Astrocyte (in vitro differentiated cells and primary cell): ENCODE data around the gene ITPK1.

Source experiments
- CTCF ChIP-seq: IDR thresholded peaks from 2 replicates; pipeline ENCODE4 v1.5.1; 2011; ENCODE audit warnings: low read depth, mild to moderate bottlenecking, inconsistent platforms, low read length, moderate library complexity; ENCODE audit not compliant: insufficient read depth
- EZH2 ChIP-seq: IDR thresholded peaks from 2 replicates; pipeline ENCODE4 v1.6.1; 2012; ENCODE audit warnings: mild to moderate bottlenecking, low read length, inconsistent platforms; ENCODE audit not compliant: insufficient read depth

- TF ChIP-seq CTCF (no peak), EZH2 (no peak)
These were observed 128.6 kb downstream of the ITPK1 start for GRCh38 chr14:92987148-92987570.
